HG03280 (cell line): ENCODE data around the gene MYO1E.
"Not testable (repeated sequence)": the region's sequence is repeated elsewhere in the genome, so short reads cannot be mapped to it uniquely, and the experiment has no call there.

Experiments used
- ATAC-seq: cut with Tn5 transposase; IDR thresholded peaks from one replicate; pipeline ENCODE4 v1.9.1; 2021; ENCODE audit warnings: mild to moderate bottlenecking, moderate library complexity; ENCODE audit not compliant: unreplicated experiment

Gene MYO1E

DNA sequence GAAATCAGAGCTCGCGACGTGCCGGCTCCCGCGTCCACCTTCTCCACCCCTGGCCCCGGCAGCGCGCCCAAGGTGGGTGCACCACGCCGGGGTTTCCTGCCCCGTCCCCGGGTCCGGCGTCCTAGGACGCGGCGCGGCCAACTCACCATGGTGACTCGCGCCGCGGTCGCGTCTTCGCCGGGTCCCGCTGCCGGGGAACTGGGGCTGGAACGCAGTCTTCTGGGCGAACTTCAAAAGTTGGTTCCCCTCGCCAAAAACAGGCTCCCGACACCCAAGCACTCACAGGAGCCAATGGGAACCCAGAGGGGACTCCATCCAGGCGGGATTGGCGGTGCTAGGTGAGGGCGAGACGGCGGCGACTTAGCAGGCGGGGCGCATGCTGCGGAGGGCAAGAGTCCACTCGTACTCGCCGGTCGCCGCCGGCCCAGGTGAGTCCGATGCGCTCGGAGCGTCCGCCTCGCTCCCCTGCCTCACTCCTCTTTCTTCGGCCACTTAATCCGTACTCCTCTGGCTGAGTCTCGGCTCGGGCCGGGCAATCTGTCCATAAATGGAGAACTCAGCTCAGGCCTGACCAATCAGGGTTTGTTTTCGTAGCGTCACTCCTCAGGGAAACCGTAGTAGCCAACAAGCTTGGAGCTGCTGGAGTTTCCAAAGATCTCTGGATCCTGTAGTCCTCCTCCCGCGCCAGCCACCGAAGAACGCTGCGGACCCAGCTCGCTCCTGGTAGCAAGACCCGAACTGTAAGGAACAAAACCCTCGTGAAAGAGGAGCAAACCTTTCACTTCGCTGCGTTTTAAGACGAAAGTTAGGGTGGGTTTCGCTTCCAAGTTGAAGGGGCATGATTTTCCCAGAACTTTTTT is at the start of gene MYO1E:
TSS of gene MYO1E (minus strand) at position 520 of the 860 bp plus-strand sequence. CDS start at position 149, 371 bp downstream.
- ATAC-seq, result peak; percentile 55

DNA sequence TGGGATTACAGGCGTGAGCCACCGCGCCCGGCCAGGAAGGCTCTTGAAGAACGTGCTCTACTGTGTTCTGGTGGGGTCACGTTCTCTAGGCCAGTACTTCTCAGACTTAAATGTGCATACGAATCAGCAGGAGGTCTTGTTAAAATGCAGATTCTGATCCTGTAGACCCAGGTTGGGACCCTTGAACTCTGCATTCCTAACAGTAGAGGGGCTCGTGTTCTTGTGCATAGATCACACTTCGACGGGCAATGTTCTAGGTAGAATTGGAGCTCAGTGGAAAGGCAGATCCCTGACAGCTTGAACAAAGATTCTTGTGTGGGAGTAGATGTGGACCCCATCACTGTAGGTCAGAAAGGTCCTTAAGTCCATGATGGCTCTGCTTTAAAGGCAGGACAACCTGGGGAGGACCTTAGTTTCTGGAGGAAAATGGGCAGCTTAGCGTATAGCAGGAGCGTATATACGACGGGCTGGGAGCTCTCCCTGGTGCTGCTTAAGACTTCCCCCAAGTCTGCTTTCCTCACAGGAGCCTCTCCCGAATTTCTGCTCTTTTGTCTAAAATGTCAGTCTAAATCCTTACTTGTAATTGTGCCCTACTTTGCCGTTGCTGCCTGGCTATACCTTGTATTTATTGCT is 48.4 kb upstream of the MYO1E start:
- no peak for ATAC-seq

DNA sequence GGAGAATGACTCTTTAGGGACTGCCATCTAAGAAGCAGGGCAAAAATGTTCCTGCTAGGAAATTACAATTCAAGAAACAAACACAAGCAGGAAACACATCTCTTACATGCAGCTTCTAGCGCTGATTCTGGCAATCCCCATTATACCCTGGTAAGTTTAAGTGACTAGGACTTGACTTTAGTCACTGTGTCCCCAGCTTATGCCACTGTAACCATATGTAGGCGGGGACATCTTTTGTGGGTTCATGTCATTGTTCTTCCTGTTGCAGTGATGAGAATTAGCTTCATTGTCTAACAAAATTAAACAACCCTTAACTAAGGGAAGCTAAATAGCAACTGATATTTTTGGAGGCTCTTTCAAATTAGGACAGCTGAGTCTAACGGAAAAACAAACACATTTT is 47.4 kb upstream of the MYO1E start:
- no peak for ATAC-seq

DNA sequence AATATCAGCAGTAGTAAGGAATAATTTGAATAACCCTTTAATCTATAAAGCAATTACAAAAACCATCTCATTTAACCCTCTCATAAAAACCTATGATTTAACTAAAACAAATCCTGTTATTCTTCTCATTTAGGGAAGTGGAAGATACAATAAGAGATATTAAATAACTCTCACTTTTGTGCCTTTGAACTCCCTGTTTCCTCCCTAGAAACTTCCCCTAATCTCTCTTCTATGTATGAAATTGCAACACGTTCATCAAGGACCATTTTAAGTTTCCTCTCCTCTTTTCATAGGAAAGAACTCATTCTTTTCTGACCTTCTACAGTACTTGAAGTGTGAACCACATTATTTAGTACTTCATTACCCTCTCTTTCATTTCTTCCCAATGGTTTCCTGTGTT is 46.5 kb upstream of the MYO1E start:
- ATAC-seq, result no peak

DNA sequence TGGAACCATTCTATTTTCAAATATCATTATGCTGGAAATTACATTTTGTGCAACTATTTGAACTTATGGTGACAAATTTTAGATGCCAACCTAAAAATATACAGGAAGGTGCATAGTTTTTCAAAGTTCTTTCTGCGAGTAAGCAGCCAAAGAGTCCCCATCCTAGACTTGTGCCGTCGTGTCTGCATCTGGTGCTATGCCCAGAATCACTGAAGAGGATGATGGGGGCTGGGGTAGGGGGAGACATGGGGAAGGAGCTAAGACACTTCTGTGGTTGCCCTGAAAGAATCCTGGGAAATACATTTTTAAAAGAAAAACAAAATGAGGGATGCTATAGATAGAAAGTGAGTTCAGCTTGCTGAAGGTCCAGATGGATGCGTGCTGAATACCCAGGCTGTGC is 44.1 kb upstream of the MYO1E start:
- no peak for ATAC-seq

GRCh38 chr15:59413577-59413976 is 40.9 kb upstream of the MYO1E start:
- ATAC-seq, result no peak

GRCh38 chr15:59410391-59410896 is 37.8 kb upstream of the MYO1E start:
- no peak for ATAC-seq

DNA sequence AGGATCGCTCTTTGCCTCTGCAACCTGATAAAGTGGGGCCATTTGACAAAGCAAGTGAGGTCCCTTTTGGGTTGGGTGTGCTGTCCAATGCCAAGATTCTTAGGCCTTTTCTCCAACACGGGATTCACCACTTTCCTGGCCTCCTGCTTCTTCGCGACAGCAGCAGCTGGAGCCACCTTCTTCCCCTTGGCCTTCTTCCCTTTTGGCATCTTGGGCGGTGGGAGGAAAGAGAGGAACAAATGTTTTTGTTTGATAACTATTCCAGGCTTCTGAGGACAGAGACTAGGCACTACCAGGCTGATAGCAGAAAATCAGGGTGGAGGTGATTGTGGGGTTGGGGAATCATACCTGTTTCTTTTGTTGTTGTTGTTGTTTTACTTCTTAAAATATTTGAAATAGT is 35.3 kb upstream of the MYO1E start:
- ATAC-seq, result no peak

- ATAC-seq, result no peak
These were observed 33.8 kb upstream of the MYO1E start for GRCh38 chr15:59406446-59406845.

DNA sequence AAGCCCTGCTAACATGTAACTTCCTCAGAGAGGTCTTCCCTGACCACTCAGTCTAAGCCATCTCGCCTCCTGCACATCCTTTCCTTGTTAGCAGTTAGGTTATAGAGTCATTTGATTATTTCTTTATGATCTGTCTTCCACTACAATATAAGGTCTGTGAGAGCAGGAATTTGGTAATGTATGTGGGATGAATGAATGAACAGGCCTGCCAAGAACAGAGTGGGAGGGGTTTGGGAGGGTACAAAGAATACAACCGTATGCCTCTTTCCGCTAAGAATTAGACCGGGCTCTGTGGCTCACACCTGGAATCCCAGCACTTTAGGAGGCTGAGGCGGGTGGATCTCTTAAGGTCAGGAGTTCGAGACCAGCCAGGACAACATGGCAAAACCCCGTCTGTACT is 32.4 kb upstream of the MYO1E start:
- no peak for ATAC-seq

DNA sequence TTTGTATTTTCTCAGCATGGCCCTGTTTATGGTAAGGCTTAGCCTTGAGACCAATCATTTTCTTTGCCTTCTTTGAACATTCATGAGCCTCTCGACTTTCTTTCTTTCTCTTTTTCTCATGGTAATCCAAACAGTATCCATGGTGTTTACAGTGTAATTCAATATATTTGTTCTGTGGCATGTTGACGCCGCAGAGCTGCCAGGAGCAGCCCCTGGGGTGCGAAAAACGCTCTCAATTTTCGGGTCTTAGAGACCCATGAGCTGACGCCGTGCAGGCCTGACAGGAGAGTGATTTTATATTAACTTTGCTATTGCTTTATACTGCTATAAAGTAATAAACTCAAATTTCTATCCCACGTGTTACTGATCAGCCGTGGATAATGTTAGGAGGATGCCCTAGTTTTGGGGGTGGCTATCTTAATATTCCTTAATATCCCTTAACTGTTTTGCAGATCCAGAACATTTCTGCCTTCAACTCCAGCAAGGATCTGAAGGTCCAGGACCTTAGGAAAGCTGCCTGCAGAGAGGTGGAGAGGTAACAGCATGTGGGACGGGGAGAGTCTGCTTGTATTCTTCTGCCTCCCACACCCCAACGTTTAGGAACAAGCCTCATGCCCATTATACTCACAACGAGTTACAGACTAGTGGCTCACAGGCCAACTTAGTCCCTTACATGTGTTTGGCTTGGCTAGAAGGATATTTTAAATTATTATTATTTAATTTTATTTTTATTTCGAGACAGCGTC is 29.3 kb upstream of the MYO1E start:
- no peak for ATAC-seq

DNA sequence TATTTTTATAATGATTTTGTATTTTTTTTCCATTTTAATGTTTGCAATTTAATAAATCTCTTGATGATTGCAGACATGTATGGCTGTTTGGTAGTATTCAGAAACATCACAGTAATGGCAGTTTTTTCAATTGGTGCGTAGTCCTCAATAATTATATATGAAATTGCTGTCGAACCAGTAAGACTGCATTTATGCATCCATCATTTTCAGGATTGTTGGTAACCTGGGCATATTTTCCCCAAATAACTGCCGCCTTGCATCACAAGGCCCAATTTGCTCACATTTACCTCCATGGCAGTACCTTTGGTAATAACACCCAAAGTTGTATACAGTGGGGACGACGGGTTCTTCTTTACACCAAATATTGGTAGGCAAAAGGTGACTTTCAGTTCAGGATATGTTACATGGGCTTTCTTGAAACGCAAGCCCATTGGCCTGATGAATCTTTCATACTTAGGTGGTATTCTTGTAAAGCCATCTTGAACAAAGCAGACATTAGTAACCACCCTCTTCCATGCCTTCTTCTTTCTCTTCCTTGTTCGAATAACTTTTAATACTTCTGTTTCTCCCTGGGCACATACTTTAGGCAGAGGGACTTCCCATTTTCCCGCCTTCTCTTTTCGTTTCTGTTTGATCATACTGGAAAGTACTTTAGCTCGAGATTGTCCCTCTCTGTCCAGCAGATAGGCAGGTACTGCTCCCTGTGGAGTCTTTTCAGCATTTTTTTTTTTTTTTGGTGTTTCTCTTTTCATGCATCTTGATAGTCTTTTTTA is 28.6 kb upstream of the MYO1E start:
- not testable (repeated sequence) for ATAC-seq

DNA sequence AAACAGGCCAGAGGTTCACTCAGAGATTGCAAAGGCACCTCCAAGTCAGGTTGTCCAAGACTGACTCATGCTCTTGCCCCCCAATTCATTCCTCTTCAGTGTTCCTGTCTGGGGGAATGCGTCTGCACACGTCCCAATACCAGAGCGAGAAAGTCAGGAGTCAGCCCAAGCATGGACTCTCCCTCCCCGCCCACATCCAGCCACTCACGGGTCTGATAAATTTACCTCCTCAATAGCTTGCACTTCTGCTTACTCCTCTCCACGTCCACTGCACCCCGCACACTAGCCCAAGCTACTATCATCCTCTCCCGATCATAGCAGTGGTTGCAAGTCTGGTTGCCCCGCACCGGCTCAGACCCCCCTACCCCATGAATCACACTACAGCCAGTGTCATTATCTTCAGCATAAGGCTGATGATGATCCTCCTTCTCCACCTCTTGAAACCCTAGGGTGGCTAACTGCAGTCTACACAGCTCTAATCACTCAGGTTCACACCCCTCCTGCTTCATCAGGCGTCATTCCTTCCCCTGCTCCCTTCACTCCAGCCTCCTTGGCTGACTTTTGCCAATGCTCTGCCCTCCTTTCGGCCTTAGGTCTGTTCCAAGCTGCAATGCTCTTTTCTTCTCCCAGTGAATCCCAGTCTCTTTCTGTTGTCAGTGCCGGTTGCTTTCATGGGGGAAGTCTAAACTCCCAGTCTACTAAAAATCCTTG is 27.6 kb upstream of the MYO1E start:
- peak; percentile 11 for ATAC-seq

DNA sequence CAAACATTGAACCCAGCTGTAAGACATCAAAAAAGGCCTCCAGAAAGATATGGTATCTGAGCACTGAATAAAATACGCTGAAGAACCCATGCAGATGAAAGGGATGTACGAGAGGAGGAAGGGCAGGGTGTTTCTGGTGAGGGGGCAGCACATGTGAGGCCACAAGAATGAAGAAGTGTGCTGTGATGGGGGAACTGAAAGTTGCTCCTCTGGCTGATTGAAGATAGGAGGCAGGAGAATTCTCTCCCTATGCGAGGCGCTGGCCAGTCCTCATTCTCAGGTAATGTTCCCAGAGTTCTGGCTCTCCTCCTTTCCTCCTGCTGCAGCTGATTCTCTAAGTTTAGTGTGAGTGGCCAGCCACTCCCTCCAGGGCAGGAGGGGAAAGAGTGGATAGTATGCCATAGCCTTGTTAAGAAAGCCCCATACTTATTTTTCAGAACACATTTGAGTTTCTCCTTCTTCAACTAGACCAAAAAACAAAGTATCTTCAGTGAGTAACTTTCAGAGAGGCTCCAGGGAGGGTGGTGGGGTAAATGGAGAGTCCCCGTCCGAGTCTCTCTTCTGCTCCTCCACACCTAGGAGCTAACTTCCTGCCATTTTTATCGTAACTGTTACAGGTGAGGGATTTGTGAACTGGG is 26.9 kb upstream of the MYO1E start:
- peak; percentile 72 for ATAC-seq

- ATAC-seq, result no peak
These were observed 25.5 kb upstream of the MYO1E start for GRCh38 chr15:59398220-59398619.

DNA sequence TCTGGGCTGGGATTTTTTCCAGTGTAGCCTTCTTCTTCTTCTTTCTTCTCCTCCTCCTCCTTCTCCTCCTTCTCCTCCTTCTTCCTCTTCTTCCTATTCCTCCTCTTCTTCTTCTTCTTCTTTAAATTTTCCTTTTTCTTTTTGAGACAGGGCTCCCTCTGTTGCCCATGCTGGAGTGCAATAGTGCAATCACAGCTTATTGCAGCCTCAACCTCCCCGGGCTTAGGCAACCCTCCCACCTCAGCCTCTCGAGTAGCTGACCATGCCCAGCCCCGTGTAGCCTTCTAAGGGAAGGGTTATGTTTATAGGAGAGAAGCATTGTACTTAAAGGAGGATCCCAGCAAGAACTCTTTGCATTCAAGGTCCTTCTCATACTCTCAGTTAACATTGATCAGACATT is 24.0 kb upstream of the MYO1E start:
- no peak for ATAC-seq

GRCh38 chr15:59396211-59396610 is 23.5 kb upstream of the MYO1E start:
- ATAC-seq, result no peak

DNA sequence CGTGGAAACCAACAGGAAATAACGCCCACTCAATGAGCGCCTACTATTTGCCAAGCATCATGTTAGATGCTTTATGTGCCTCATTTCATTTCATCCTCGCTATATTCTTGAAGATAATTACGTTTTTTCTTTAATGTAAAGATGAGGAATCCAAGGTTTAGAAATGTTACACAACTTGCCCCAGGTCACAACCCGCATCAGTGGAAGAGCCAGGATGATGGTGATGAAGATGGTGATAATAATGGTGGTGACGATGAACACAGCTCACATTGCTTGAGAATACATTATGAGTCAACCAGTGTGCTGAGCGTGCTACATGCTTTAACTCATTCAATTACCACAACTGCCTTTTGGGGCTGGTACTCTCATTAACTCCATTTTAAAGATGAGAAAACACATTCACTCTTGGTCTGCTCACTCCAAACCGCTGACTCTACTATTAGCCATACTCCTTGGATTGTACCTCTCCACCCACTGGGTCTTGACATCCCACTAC is 21.5 kb upstream of the MYO1E start:
- no peak for ATAC-seq

- no peak for ATAC-seq
These were observed 19.6 kb upstream of the MYO1E start for GRCh38 chr15:59392299-59392698.
